BLaER1 (cell line): ENCODE data around the gene COL6A5.
"Not testable (repeated sequence)": the region's sequence is repeated elsewhere in the genome, so short reads cannot be mapped to it uniquely, and the experiment has no call there.

Source experiments
- H3K27ac ChIP-seq: shearing (Covaris generic); formaldehyde crosslinking; 2 replicates; pipeline ENCODE4 v1.8.1; 2022
- H3K27me3 ChIP-seq: shearing (Covaris generic); formaldehyde crosslinking; 2 replicates; pipeline ENCODE4 v1.8.1; 2022
- H3K36me3 ChIP-seq: shearing (Covaris generic); formaldehyde crosslinking; 2 replicates; pipeline ENCODE4 v1.8.1; 2022
- H3K4me1 ChIP-seq: shearing (Covaris generic); formaldehyde crosslinking; 2 replicates; pipeline ENCODE4 v1.8.1; 2022
- H3K4me2 ChIP-seq: shearing (Covaris generic); formaldehyde crosslinking; 2 replicates; pipeline ENCODE4 v1.8.1; 2022
- H3K4me3 ChIP-seq: shearing (Covaris generic); formaldehyde crosslinking; 2 replicates; pipeline ENCODE4 v1.8.1; 2022
- H3K9ac ChIP-seq: shearing (Covaris generic); formaldehyde crosslinking; 2 replicates; pipeline ENCODE4 v1.8.1; 2022
- H3K9me3 ChIP-seq: shearing (Covaris generic); formaldehyde crosslinking; 2 replicates; pipeline ENCODE4 v1.8.1; 2022
- H4K20me1 ChIP-seq: shearing (Covaris generic); formaldehyde crosslinking; 2 replicates; pipeline ENCODE4 v1.8.1; 2022
- Cebpa-rat ChIP-seq: shearing (Covaris generic); IDR thresholded peaks from 2 replicates; pipeline ENCODE4 v1.8.1; 2022

COL6A5 gene

GRCh38 chr3:130430266-130430665, 84.8 kb downstream of the COL6A5 start:
- no peak overlapping the region for H3K27ac ChIP-seq
- H3K4me1 ChIP-seq, result no peaks in the 10 kb centered on the region
- no peak for TF ChIP-seq Cebpa-rat
- H3K4me3 ChIP-seq, result no peak overlapping the region
- no peak overlapping the region for H3K9ac ChIP-seq
- H3K9me3 ChIP-seq, result no peaks in the 10 kb centered on the region
- no peak overlapping the region for H3K4me2 ChIP-seq
- H3K27me3 ChIP-seq, result no peaks in the 10 kb centered on the region
- no peaks in the 10 kb centered on the region for H4K20me1 ChIP-seq
- no peaks in the 10 kb centered on the region for H3K36me3 ChIP-seq

GRCh38 chr3:130432086-130432485, 86.6 kb downstream of the COL6A5 start:
- H3K27me3 ChIP-seq, H3K36me3 ChIP-seq: not testable (repeated sequence)

GRCh38 chr3:130433306-130433705, 87.8 kb downstream of the COL6A5 start:
- Histone ChIP-seq H3K9ac (no peak overlapping the region), H4K20me1 (no peaks in the 10 kb centered on the region), H3K36me3 (no peaks in the 10 kb centered on the region), H3K27me3 (no peaks in the 10 kb centered on the region), H3K27ac (no peak overlapping the region), H3K9me3 (no peaks in the 10 kb centered on the region), H3K4me3 (no peak overlapping the region), H3K4me1 (no peaks in the 10 kb centered on the region), H3K4me2 (no peak overlapping the region)
- TF ChIP-seq Cebpa-rat, result no peak

More at GRCh38 chr3:130432086-130432485, 86.6 kb downstream of the COL6A5 start:
- H3K4me3 ChIP-seq, H3K9ac ChIP-seq, H3K4me1 ChIP-seq, H3K27ac ChIP-seq, H3K9me3 ChIP-seq, H3K4me2 ChIP-seq, H4K20me1 ChIP-seq: not testable (repeated sequence)

- Histone ChIP-seq H3K4me1 (no peaks in the 10 kb centered on the region), H3K27me3 (no peaks in the 10 kb centered on the region), H3K4me2 (no peak overlapping the region), H3K9me3 (no peaks in the 10 kb centered on the region), H3K27ac (no peak overlapping the region), H3K4me3 (no peak overlapping the region), H4K20me1 (no peaks in the 10 kb centered on the region), H3K9ac (no peak overlapping the region), H3K36me3 (no peaks in the 10 kb centered on the region)
- no peak; the same call in 1 of the 2 replicates for TF ChIP-seq Cebpa-rat
These were observed 96.8 kb downstream of the COL6A5 start for GRCh38 chr3:130442284-130442683.

- H3K36me3 ChIP-seq, H3K27ac ChIP-seq, H3K9ac ChIP-seq, H3K4me2 ChIP-seq, H3K9me3 ChIP-seq, H3K4me3 ChIP-seq, H4K20me1 ChIP-seq, H3K4me1 ChIP-seq, H3K27me3 ChIP-seq: not testable (repeated sequence)
These were observed 101.4 kb downstream of the COL6A5 start for GRCh38 chr3:130446840-130447239.

- H3K27me3 ChIP-seq, H4K20me1 ChIP-seq, H3K36me3 ChIP-seq, H3K9me3 ChIP-seq, H3K4me1 ChIP-seq, H3K9ac ChIP-seq, H3K4me2 ChIP-seq, H3K4me3 ChIP-seq, H3K27ac ChIP-seq: not testable (repeated sequence)
These were observed 102.7 kb downstream of the COL6A5 start for GRCh38 chr3:130448155-130448554.

- no peak overlapping the region for H3K9ac ChIP-seq
- no peaks in the 10 kb centered on the region for H3K9me3 ChIP-seq
- H3K4me2 ChIP-seq, result no peak overlapping the region
- H3K27ac ChIP-seq, result no peak overlapping the region
- no peaks in the 10 kb centered on the region for H3K36me3 ChIP-seq
- TF ChIP-seq Cebpa-rat, result no peak
- no peaks in the 10 kb centered on the region for H3K27me3 ChIP-seq
- H3K4me3 ChIP-seq, result no peak overlapping the region
- no peaks in the 10 kb centered on the region for H4K20me1 ChIP-seq
- no peaks in the 10 kb centered on the region for H3K4me1 ChIP-seq
These were observed 111.1 kb downstream of the COL6A5 start for GRCh38 chr3:130456540-130456939.

GRCh38 chr3:130457671-130458070, 112.2 kb downstream of the COL6A5 start:
- Histone ChIP-seq H4K20me1 (no peaks in the 10 kb centered on the region), H3K9ac (no peak overlapping the region)

GRCh38 chr3:130459944-130460343, 114.5 kb downstream of the COL6A5 start:
- no peaks in the 10 kb centered on the region for H3K36me3 ChIP-seq
- no peak overlapping the region for H3K9ac ChIP-seq
- H4K20me1 ChIP-seq, result no peaks in the 10 kb centered on the region
- no peaks in the 10 kb centered on the region for H3K9me3 ChIP-seq
- no peak overlapping the region for H3K4me3 ChIP-seq
- no peak for TF ChIP-seq Cebpa-rat
- H3K4me2 ChIP-seq, result no peak overlapping the region
- no peaks in the 10 kb centered on the region for H3K4me1 ChIP-seq
- no peak overlapping the region for H3K27ac ChIP-seq
- H3K27me3 ChIP-seq, result no peaks in the 10 kb centered on the region

More at GRCh38 chr3:130457671-130458070, 112.2 kb downstream of the COL6A5 start:
- H3K4me1 ChIP-seq, result no peaks in the 10 kb centered on the region
- no peaks in the 10 kb centered on the region for H3K36me3 ChIP-seq
- H3K9me3 ChIP-seq, result no peaks in the 10 kb centered on the region
- TF ChIP-seq Cebpa-rat, result no peak
- no peak overlapping the region for H3K4me2 ChIP-seq
- no peaks in the 10 kb centered on the region for H3K27me3 ChIP-seq
- no peak overlapping the region for H3K27ac ChIP-seq
- H3K4me3 ChIP-seq, result no peak overlapping the region

GRCh38 chr3:130462089-130462488, 116.6 kb downstream of the COL6A5 start:
- no peak for TF ChIP-seq Cebpa-rat
- Histone ChIP-seq H3K9ac (no peak overlapping the region), H3K27ac (no peak overlapping the region), H3K9me3 (no peaks in the 10 kb centered on the region), H3K4me1 (no peaks in the 10 kb centered on the region), H3K4me2 (no peak overlapping the region), H3K36me3 (no peaks in the 10 kb centered on the region), H3K4me3 (no peak overlapping the region), H4K20me1 (no peaks in the 10 kb centered on the region), H3K27me3 (no peaks in the 10 kb centered on the region)

GRCh38 chr3:130463221-130463620, 117.7 kb downstream of the COL6A5 start:
- Histone ChIP-seq H3K4me1 (peaks cover 4% of the 10 kb centered on the region; the same call in 1 of the 2 replicates), H3K9me3 (no peaks in the 10 kb centered on the region), H4K20me1 (no peaks in the 10 kb centered on the region), H3K9ac (no peak overlapping the region), H3K27ac (no peak overlapping the region), H3K4me2 (no peak overlapping the region), H3K4me3 (no peak overlapping the region), H3K36me3 (no peaks in the 10 kb centered on the region), H3K27me3 (no peaks in the 10 kb centered on the region)
- TF ChIP-seq Cebpa-rat, result no peak
